Measurements from ENCODE around the gene BLID.

GRCh38 chr11:122156940-122157382 lies 40.9 kb upstream of the BLID start:
- TF ChIP-seq CTCF (optimal IDR thresholded peaks at IDR 0.05 in 1 of 3, IDR thresholded peaks at IDR 0.05 in 1 of 3, conservative IDR thresholded peaks at IDR 0.05 in 1 of 3; ENCODE audit: extremely low read depth in 1 of 3, insufficient read depth in 2 of 3, low read length in 3 of 3) (no peak), EZH2 (IDR thresholded peaks at IDR 0.05; ENCODE audit: low read length) (no peak)

All from keratinocyte (primary cell).